ENCODE data around the gene SERPINB1.

DNA sequence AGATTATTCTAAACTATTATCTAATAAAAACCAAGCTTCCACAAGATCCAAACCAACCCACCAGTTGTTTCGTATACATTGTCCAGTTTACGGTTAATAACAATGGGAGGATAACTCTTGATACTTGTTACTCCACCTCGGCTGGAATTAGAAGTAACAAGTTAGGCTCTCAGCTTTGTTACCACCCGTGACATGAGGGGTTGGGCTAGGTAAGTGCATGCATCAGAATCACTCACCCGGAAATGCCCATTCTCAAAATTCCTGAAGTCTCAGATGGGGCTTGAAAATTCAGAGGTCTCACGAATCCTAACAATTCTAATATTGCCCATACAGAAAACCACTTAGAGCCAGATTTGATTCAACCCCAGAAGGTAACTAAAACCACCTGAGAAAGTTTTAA lies 27.0 kb upstream of the SERPINB1 start:
- TF ChIP-seq, protein P1, sequence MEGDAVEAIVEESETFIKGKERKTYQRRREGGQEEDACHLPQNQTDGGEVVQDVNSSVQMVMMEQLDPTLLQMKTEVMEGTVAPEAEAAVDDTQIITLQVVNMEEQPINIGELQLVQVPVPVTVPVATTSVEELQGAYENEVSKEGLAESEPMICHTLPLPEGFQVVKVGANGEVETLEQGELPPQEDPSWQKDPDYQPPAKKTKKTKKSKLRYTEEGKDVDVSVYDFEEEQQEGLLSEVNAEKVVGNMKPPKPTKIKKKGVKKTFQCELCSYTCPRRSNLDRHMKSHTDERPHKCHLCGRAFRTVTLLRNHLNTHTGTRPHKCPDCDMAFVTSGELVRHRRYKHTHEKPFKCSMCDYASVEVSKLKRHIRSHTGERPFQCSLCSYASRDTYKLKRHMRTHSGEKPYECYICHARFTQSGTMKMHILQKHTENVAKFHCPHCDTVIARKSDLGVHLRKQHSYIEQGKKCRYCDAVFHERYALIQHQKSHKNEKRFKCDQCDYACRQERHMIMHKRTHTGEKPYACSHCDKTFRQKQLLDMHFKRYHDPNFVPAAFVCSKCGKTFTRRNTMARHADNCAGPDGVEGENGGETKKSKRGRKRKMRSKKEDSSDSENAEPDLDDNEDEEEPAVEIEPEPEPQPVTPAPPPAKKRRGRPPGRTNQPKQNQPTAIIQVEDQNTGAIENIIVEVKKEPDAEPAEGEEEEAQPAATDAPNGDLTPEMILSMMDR (IDR thresholded peaks at IDR 0.05; ENCODE audit: borderline replicate concordance, extremely low read depth, low read length, poor library complexity, severe bottlenecking), result no peak
- TF ChIP-seq EZH2 (IDR thresholded peaks at IDR 0.05; ENCODE audit: borderline replicate concordance, low read depth, low read length, severe bottlenecking), result no peak
